UCSD-AML1 (cell line): Measurements from ENCODE around the gene SLC25A5.
"Not testable (repeated sequence)": the region's sequence is repeated elsewhere in the genome, so short reads cannot be mapped to it uniquely, and the experiment has no call there.

Experiments
- DNase-seq: peaks from one replicate; lab custom pipeline; 2025; ENCODE audit not compliant: unreplicated experiment; lab: John Stamatoyannopoulos, UW

The SLC25A5 gene

GRCh38 chrX:119467842-119468550 is at the start of gene SLC25A5:
Gene SLC25A5, plus strand, starts transcription at chrX:119468444. Its CDS starts 72 bp downstream, at chrX:119468516.
- DNase-seq: peak; percentile 89

GRCh38 chrX:119419146-119419545 is 49.1 kb upstream of the SLC25A5 start:
- DNase-seq: no peak

- DNase-seq: no peak
Measured at GRCh38 chrX:119419898-119420297, 48.3 kb upstream of the SLC25A5 start.

- no peak for DNase-seq
Measured at GRCh38 chrX:119421016-119421705, 47.1 kb upstream of the SLC25A5 start.

- no peak for DNase-seq
Measured at GRCh38 chrX:119423631-119424030, 44.6 kb upstream of the SLC25A5 start.

GRCh38 chrX:119424999-119425398 is 43.2 kb upstream of the SLC25A5 start:
- no peak for DNase-seq

- peak; percentile 61 for DNase-seq
Measured at GRCh38 chrX:119427024-119427794, 41.0 kb upstream of the SLC25A5 start.

- no peak for DNase-seq
Measured at GRCh38 chrX:119427795-119428185, 40.5 kb upstream of the SLC25A5 start.

- DNase-seq: no peak
Measured at GRCh38 chrX:119429471-119429870, 38.8 kb upstream of the SLC25A5 start.

- not testable (repeated sequence) for DNase-seq
Measured at GRCh38 chrX:119441295-119441694, 26.9 kb upstream of the SLC25A5 start.

- no peak for DNase-seq
Measured at GRCh38 chrX:119442286-119442685, 26.0 kb upstream of the SLC25A5 start.

- no peak for DNase-seq
Measured at GRCh38 chrX:119453202-119453601, 15.0 kb upstream of the SLC25A5 start.

GRCh38 chrX:119455264-119455663 is 13.0 kb upstream of the SLC25A5 start:
- DNase-seq: no peak

GRCh38 chrX:119459181-119459580 is 9.1 kb upstream of the SLC25A5 start:
- no peak for DNase-seq

- no peak for DNase-seq
Measured at GRCh38 chrX:119465555-119465954, 2.7 kb upstream of the SLC25A5 start.

- DNase-seq: no peak
Measured at GRCh38 chrX:119466970-119467369, 1.3 kb upstream of the SLC25A5 start.

GRCh38 chrX:119467433-119467832 is 811 bp upstream of the SLC25A5 start:
- DNase-seq: no peak

- peak; percentile 87 for DNase-seq
Measured at GRCh38 chrX:119468551-119469312, 488 bp downstream of the SLC25A5 start.

GRCh38 chrX:119469313-119469635 is 1.0 kb downstream of the SLC25A5 start:
- DNase-seq: no peak

- no peak for DNase-seq
Measured at GRCh38 chrX:119474615-119475388, 6.6 kb downstream of the SLC25A5 start.
